ENCODE data around the gene ITGB2.

The ITGB2 gene

GRCh38 chr21:44853601-44854390 lies 66.9 kb downstream of the ITGB2 start:
- H3K36me3 ChIP-seq (ENCODE audit: insufficient read depth), result peaks cover 19% of the 10 kb centered on the region
- H3K79me2 ChIP-seq (ENCODE audit: insufficient read depth, low read depth), result no peaks in the 10 kb centered on the region
- no peaks in the 10 kb centered on the region for H4K20me1 ChIP-seq (ENCODE audit: insufficient read depth)
- no peak for TF ChIP-seq CTCF (conservative IDR thresholded peaks at IDR 0.05; ENCODE audit: low read depth, low read length)
- no peak overlapping the region for H3K9ac ChIP-seq
- H3K4me2 ChIP-seq, result no peak overlapping the region
- no peak overlapping the region for H2AFZ ChIP-seq (ENCODE audit: low read depth)
- H3K4me3 ChIP-seq (IDR thresholded peaks at IDR 0.05; ENCODE audit: insufficient read depth, low read depth, low read length), result no peak overlapping the region
- H3K27ac ChIP-seq, result no peak overlapping the region
- H3K27me3 ChIP-seq (ENCODE audit: insufficient read depth, low read depth), result no peaks in the 10 kb centered on the region
- H3K4me1 ChIP-seq (ENCODE audit: low read depth, poor library complexity, severe bottlenecking), result no peaks in the 10 kb centered on the region

- no peak overlapping the region for H2AFZ ChIP-seq (ENCODE audit: low read depth)
- H3K36me3 ChIP-seq (ENCODE audit: insufficient read depth), result peaks cover 19% of the 10 kb centered on the region
- no peak overlapping the region for H3K9ac ChIP-seq
- H3K79me2 ChIP-seq (ENCODE audit: insufficient read depth, low read depth), result no peaks in the 10 kb centered on the region
- no peaks in the 10 kb centered on the region for H4K20me1 ChIP-seq (ENCODE audit: insufficient read depth)
- no peak overlapping the region for H3K27ac ChIP-seq
- H3K4me1 ChIP-seq (ENCODE audit: low read depth, poor library complexity, severe bottlenecking), result no peaks in the 10 kb centered on the region
- TF ChIP-seq CTCF (conservative IDR thresholded peaks at IDR 0.05; ENCODE audit: low read depth, low read length), result no peak
- no peak overlapping the region for H3K4me3 ChIP-seq (IDR thresholded peaks at IDR 0.05; ENCODE audit: insufficient read depth, low read depth, low read length)
- no peak overlapping the region for H3K4me2 ChIP-seq
- no peaks in the 10 kb centered on the region for H3K27me3 ChIP-seq (ENCODE audit: insufficient read depth, low read depth)
These were observed 69.6 kb downstream of the ITGB2 start for GRCh38 chr21:44850905-44851657.

- H3K9ac ChIP-seq, result no peak overlapping the region
- H3K36me3 ChIP-seq (ENCODE audit: insufficient read depth), result peaks cover 19% of the 10 kb centered on the region
- H3K4me1 ChIP-seq (ENCODE audit: low read depth, poor library complexity, severe bottlenecking), result no peaks in the 10 kb centered on the region
- H2AFZ ChIP-seq (ENCODE audit: low read depth), result no peak overlapping the region
- peaks cover under 1% of the 10 kb centered on the region; the same call in 1 of the 2 replicates for H3K27me3 ChIP-seq (ENCODE audit: insufficient read depth, low read depth)
- no peak overlapping the region for H3K4me3 ChIP-seq (IDR thresholded peaks at IDR 0.05; ENCODE audit: insufficient read depth, low read depth, low read length)
- H3K4me2 ChIP-seq, result no peak overlapping the region
- no peaks in the 10 kb centered on the region for H3K79me2 ChIP-seq (ENCODE audit: insufficient read depth, low read depth)
- H3K27ac ChIP-seq, result no peak overlapping the region
- no peak for TF ChIP-seq CTCF (conservative IDR thresholded peaks at IDR 0.05; ENCODE audit: low read depth, low read length)
- no peaks in the 10 kb centered on the region for H4K20me1 ChIP-seq (ENCODE audit: insufficient read depth)
These were observed 70.4 kb downstream of the ITGB2 start for GRCh38 chr21:44850208-44850800.

GRCh38 chr21:44849616-44850130 lies 71.0 kb downstream of the ITGB2 start:
- H3K36me3 ChIP-seq (ENCODE audit: insufficient read depth), result peaks cover 19% of the 10 kb centered on the region

More at GRCh38 chr21:44849616-44850130, 71.0 kb downstream of the ITGB2 start:
- no peak overlapping the region for H3K27ac ChIP-seq
- no peak overlapping the region for H3K4me3 ChIP-seq (IDR thresholded peaks at IDR 0.05; ENCODE audit: insufficient read depth, low read depth, low read length)
- no peaks in the 10 kb centered on the region for H4K20me1 ChIP-seq (ENCODE audit: insufficient read depth)
- no peak overlapping the region for H2AFZ ChIP-seq (ENCODE audit: low read depth)
- H3K27me3 ChIP-seq (ENCODE audit: insufficient read depth, low read depth), result peaks cover 4% of the 10 kb centered on the region; the same call in 1 of the 2 replicates
- no peak overlapping the region for H3K4me2 ChIP-seq
- H3K4me1 ChIP-seq (ENCODE audit: low read depth, poor library complexity, severe bottlenecking), result no peaks in the 10 kb centered on the region
- H3K9ac ChIP-seq, result no peak overlapping the region
- no peaks in the 10 kb centered on the region for H3K79me2 ChIP-seq (ENCODE audit: insufficient read depth, low read depth)
- no peak for TF ChIP-seq CTCF (conservative IDR thresholded peaks at IDR 0.05; ENCODE audit: low read depth, low read length)

All from KMS-11 (cell line).